WTC11 (cell line): ENCODE data around the gene ZSCAN18. TPM values are rescaled to one million over a fixed set of nuclear protein-coding genes. Genes with fewer than 3 reads are reported as not detected.
"Not testable (repeated sequence)": the region's sequence is repeated elsewhere in the genome, so short reads cannot be mapped to it uniquely, and the experiment has no call there.

Experiments
- ATAC-seq: fragments of 200-7000 bp; cut with Tn5 transposase; 2 replicates; pipeline ENCODE4 v1.10.0; 2021; ENCODE audit warnings: mild to moderate bottlenecking, moderate library complexity
- CTCF ChIA-PET: fragments of 300-600 bp; sonication (Branson Sonifier 250); formaldehyde crosslinking; loops from one replicate; lab custom pipeline; 2021; ENCODE audit warnings: antibody characterized with exemption; lab: Charles Lee
- POLR2A ChIA-PET: fragments of 350-600 bp; sonication (Branson Sonifier 250); formaldehyde crosslinking; loops from one replicate; lab custom pipeline; 2021; ENCODE audit warnings: antibody characterized with exemption; lab: Charles Lee
- DNase-seq: peaks from one replicate; pipeline ENCODE4 v3.0.0; 2021; ENCODE audit warnings: low spot score
- H3K27ac Mint-ChIP-seq: 2 replicates; pipeline ENCODE4 v1.8.0; 2021; ENCODE audit warnings: mixed read lengths
- H3K27me3 Mint-ChIP-seq: 2 replicates; pipeline ENCODE4 v1.8.0; 2021; ENCODE audit warnings: low read depth, mild to moderate bottlenecking, moderate library complexity, mixed read lengths
- H3K36me3 Mint-ChIP-seq: 2 replicates; pipeline ENCODE4 v1.8.0; 2021; ENCODE audit warnings: mixed read lengths
- H3K4me1 Mint-ChIP-seq: 2 replicates; pipeline ENCODE4 v1.8.0; 2022; ENCODE audit warnings: mixed read lengths
- H3K4me3 Mint-ChIP-seq: 2 replicates; pipeline ENCODE4 v1.8.0; 2021; ENCODE audit warnings: mild to moderate bottlenecking, moderate library complexity, mixed read lengths
- H3K9me3 Mint-ChIP-seq: 2 replicates; pipeline ENCODE4 v1.8.0; 2021; ENCODE audit warnings: mixed read lengths
- AR ChIP-seq: fragments of 250-450 bp; sonication (Bioruptor Pico); IDR thresholded peaks from 2 replicates; pipeline ENCODE4 v1.9.0; 2021; ENCODE audit warnings: mild to moderate bottlenecking
- ATF3 ChIP-seq: sonication (generic); formaldehyde crosslinking; conservative IDR thresholded peaks from 2 replicates; pipeline ENCODE4 v1.8.1; 2022; ENCODE audit warnings: mild to moderate bottlenecking, missing genetic modification reagents
- CREB1 ChIP-seq: sonication (generic); formaldehyde crosslinking; IDR thresholded peaks from 2 replicates; pipeline ENCODE4 v1.8.0; 2023; ENCODE audit warnings: mild to moderate bottlenecking, missing genetic modification reagents
- E2F4 ChIP-seq: sonication (generic); formaldehyde crosslinking; IDR thresholded peaks from 2 replicates; pipeline ENCODE4 v1.8.1; 2022; ENCODE audit warnings: low read depth, mild to moderate bottlenecking, moderate library complexity, missing genetic modification reagents, borderline replicate concordance
- GTF2I ChIP-seq: fragments of 250-450 bp; sonication (Bioruptor Pico); conservative IDR thresholded peaks from 2 replicates; pipeline ENCODE4 v1.4.0; 2021; ENCODE audit warnings: mild to moderate bottlenecking
- IRF1 ChIP-seq: sonication (generic); formaldehyde crosslinking; IDR thresholded peaks from 2 replicates; pipeline ENCODE4 v1.8.0; 2023; ENCODE audit warnings: missing genetic modification reagents
- JAZF1 ChIP-seq: fragments of 250-450 bp; sonication (Bioruptor Pico); IDR thresholded peaks from 2 replicates; pipeline ENCODE4 v1.9.0; 2021; ENCODE audit warnings: moderate library complexity, mild to moderate bottlenecking, inconsistent platforms
- MYBL2 ChIP-seq: sonication (generic); formaldehyde crosslinking; IDR thresholded peaks from 2 replicates; pipeline ENCODE4 v1.8.1; 2023; ENCODE audit warnings: mild to moderate bottlenecking, moderate library complexity, missing genetic modification reagents
- NFATC4 ChIP-seq: fragments of 250-450 bp; sonication (Bioruptor Pico); IDR thresholded peaks from 2 replicates; pipeline ENCODE4 v1.9.0; 2021; ENCODE audit warnings: mild to moderate bottlenecking
- SOX15 ChIP-seq: fragments of 250-450 bp; sonication (Bioruptor Pico); IDR thresholded peaks from 2 replicates; pipeline ENCODE4 v1.9.0; 2021; ENCODE audit warnings: mild to moderate bottlenecking
- SP1 ChIP-seq: sonication (generic); formaldehyde crosslinking; conservative IDR thresholded peaks from 2 replicates; pipeline ENCODE4 v1.8.1; 2022; ENCODE audit warnings: missing genetic modification reagents
- STAT6 ChIP-seq: sonication (generic); formaldehyde crosslinking; conservative IDR thresholded peaks from 2 replicates; pipeline ENCODE4 v1.8.1; 2023; ENCODE audit warnings: mild to moderate bottlenecking, low read depth, missing genetic modification reagents, moderate library complexity
- TEAD1 ChIP-seq: sonication (generic); formaldehyde crosslinking; IDR thresholded peaks from 2 replicates; pipeline ENCODE4 v1.8.0; 2022; ENCODE audit warnings: mild to moderate bottlenecking, missing genetic modification reagents
- TEAD4 ChIP-seq: sonication (generic); formaldehyde crosslinking; IDR thresholded peaks from 2 replicates; pipeline ENCODE4 v1.8.0; 2022; ENCODE audit warnings: mild to moderate bottlenecking, missing genetic modification reagents
- USF2 ChIP-seq: sonication (generic); formaldehyde crosslinking; IDR thresholded peaks from 2 replicates; pipeline ENCODE4 v1.8.1; 2023; ENCODE audit warnings: mild to moderate bottlenecking, missing genetic modification reagents, moderate library complexity
- ZNF219 ChIP-seq: sonication (generic); formaldehyde crosslinking; IDR thresholded peaks from 2 replicates; pipeline ENCODE4 v1.8.0; 2023; ENCODE audit warnings: missing genetic modification reagents, mild to moderate bottlenecking, borderline replicate concordance
- ZNF263 ChIP-seq: sonication (generic); formaldehyde crosslinking; IDR thresholded peaks from 2 replicates; pipeline ENCODE4 v1.8.1; 2022; ENCODE audit warnings: low read depth, mild to moderate bottlenecking, moderate library complexity, missing genetic modification reagents
- ZNF281 ChIP-seq: sonication (generic); formaldehyde crosslinking; IDR thresholded peaks from 2 replicates; pipeline ENCODE4 v1.8.0; 2023; ENCODE audit warnings: mild to moderate bottlenecking, missing genetic modification reagents
- ZSCAN18 ChIP-seq: fragments of 250-450 bp; sonication (Bioruptor Pico); IDR thresholded peaks from 2 replicates; pipeline ENCODE4 v2.1.2; 2022; ENCODE audit warnings: mild to moderate bottlenecking, moderate library complexity
- total RNA-seq: library from RNA; stranded (reverse); gene quantifications from 3 replicates; pipeline ENCODE4 v1.2.3, GENCODE V29; 2021

The ZSCAN18 gene
- total RNA-seq, 1 experiment from 2014 or later, result 55.9 TPM

- TF ChIP-seq ZNF281 (CRISPR knock-in tag) (0 out of 2 replicates have a peak, but pooled peaks have one; percentile 38), SP1 (CRISPR knock-in tag) (peak; percentile 89), TEAD4 (0 out of 2 replicates have a peak, but pooled peaks have one; percentile 46), CREB1 (CRISPR knock-in tag) (no peak), ATF3 (no peak), NFATC4 (CRISPR knock-in tag) (no peak), STAT6 (no peak), ZNF219 (CRISPR knock-in tag) (no peak; the same call in 1 of the 2 replicates), GTF2I (CRISPR knock-in tag) (no peak), ZNF263 (CRISPR knock-in tag) (no peak)
- TF ChIP-seq, all 79 proteins: peak for 18
These were observed at the start of gene ZSCAN18 (continued) for GRCh38 chr19:58097781-58098681.

- H3K4me3 Mint-ChIP-seq, DNase-seq, H3K27ac Mint-ChIP-seq, CTCF ChIA-PET, H3K27me3 Mint-ChIP-seq, POLR2A ChIA-PET, ATAC-seq: not testable (repeated sequence)
- peaks cover 13% of the 10 kb centered on the region for H3K4me1 Mint-ChIP-seq
- H3K9me3 Mint-ChIP-seq, result peaks cover 19% of the 10 kb centered on the region
- peaks cover 35% of the 10 kb centered on the region for H3K36me3 Mint-ChIP-seq
These were observed 49.4 kb upstream of the ZSCAN18 start for GRCh38 chr19:58147475-58147874.

GRCh38 chr19:58145849-58146248 lies 47.8 kb upstream of the ZSCAN18 start:
- DNase-seq (no peak), ATAC-seq (no peak)
- CTCF ChIA-PET, result no interaction called here
- peaks cover 3% of the 10 kb centered on the region for H3K27me3 Mint-ChIP-seq
- peaks cover 9% of the 10 kb centered on the region for H3K4me1 Mint-ChIP-seq
- POLR2A ChIA-PET, result no interaction called here
- H3K9me3 Mint-ChIP-seq, result peaks cover 23% of the 10 kb centered on the region
- no peak overlapping the region for H3K4me3 Mint-ChIP-seq
- no peak overlapping the region for H3K27ac Mint-ChIP-seq
- H3K36me3 Mint-ChIP-seq, result peaks cover 50% of the 10 kb centered on the region
- TF ChIP-seq JAZF1, result no peak
- no peak for TF ChIP-seq IRF1
- no peak for TF ChIP-seq USF2 (CRISPR knock-in tag)
- no peak for TF ChIP-seq TEAD1 (CRISPR knock-in tag)
- no peak for TF ChIP-seq MYBL2 (CRISPR knock-in tag)
- TF ChIP-seq E2F4, result no peak
- no peak for TF ChIP-seq AR (CRISPR knock-in tag)
- no peak for TF ChIP-seq SOX15 (CRISPR knock-in tag)
- TF ChIP-seq ZSCAN18 (CRISPR knock-in tag), result no peak
